Stimulated activated CD4-positive, alpha-beta T cell treated with anti-CD3 and anti-CD28 coated beads, Interleukin-4, amount 100 ng/mL, for 1 hour (primary cell): ENCODE results near the gene UCKL1.
A peak's percentile ranks its signal among the peaks of the same experiment; 100 is the strongest.
"Not testable (repeated sequence)": the region's sequence is repeated elsewhere in the genome, so short reads cannot be mapped to it uniquely, and the experiment has no call there.

Experiments
- DNase-seq: peaks from one replicate; pipeline ENCODE4 v3.0.0-alpha.2; 2020

UCKL1 gene

DNA sequence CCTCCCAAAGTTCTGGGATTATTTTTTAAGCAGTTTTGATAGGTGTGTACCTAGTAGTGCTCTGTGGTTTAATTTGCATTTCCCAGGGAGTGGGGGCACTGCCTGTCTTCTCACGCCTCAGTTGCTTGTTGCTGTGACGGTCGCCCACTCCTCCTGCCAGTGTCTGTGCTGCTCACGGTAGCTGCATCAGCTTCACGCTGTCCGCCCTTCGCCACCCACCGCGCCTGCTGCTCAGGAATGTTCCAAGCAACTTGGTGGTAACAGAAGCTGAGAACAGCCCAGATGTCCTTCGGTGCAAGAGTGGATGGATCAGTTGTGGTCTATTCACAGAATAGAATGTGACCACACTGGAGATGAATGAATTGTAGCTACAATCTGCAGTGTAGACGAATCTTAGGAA is 38.4 kb downstream of the UCKL1 start:
- no peak for DNase-seq

DNA sequence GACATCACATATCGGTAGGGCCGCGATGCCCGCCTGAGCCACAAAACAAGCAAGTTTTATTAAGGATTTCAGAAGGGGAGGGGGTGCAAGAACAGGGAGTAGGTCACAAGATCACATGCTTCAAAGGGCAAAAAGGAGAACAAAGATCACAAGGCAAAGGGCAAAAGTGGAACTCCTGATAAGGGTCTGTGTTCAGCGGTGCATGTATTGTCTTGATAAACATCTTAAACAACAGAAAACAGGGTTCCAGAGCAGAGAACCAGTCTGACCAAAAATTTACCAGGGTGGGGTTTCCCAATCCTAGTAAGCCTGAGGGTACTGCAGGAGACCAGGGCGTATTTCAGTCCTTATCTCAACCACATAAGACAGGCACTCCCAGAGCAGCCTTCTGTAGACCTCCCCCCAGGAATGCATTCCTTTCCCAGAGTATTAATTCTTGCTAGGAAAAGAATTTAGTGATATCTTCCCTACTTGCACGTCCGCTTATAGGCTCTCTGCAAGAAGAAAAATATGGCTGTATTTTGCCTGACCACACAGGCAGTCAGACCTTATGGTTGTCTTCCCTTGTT is 39.8 kb downstream of the UCKL1 start:
- not testable (repeated sequence) for DNase-seq

DNA sequence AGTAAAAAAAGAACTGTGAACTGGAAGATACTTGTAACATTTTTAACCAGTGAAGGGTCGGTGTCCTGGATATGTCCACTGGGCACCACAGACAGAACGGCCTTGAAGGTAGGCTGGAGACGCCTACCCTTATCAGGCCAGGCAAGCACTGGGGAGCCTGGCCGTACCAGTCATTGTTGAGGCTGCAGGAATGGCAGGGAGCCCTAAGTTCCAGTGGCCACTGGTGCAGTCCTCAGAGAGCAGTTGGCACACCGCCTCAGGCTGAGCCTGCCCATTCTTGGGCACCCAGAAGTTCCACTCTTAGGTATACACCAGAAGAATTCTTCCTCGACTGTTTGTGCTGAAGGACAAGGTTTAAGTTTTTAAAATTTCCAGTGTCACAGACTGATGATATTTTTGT is 40.7 kb downstream of the UCKL1 start:
- no peak for DNase-seq

DNA sequence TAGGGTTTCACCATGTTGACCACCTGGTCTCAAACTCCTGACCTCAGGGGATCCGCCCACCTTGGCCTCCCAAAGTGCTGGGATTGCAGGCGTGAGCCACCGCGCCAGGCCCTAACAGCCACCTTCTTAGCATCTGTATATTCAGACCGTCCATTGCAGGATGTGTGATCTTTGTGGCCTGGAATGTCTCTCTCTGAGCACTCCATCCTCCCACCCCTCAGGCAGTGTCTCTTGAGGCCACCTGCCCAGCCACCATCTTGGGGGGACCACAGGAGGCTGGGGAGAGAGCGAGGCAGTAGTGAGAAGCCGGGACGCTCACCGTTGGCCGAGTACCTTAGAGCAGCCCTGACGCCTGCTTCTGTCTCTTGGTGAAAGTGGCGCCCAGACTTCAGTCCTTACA is 42.4 kb downstream of the UCKL1 start:
- DNase-seq, result no peak

DNA sequence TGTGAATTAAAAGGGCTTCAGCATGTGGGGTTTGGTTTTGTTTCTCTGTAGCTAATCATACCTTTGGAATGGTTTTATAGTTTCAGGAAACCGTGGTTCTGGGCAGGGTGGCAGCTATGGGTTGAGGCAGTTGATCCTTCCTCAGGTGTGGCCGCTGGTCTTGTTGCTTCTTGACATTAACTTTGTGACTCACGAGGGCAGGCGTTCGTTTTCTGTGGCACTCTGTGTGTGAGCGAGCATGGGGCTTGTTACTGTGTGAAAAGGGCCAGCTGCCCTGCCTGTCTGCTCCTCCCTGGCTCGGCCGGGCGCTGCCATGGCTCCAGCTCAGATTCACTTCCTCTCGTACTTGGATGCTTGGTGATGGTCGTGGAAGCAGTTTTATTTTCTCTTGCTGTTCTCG is 45.0 kb downstream of the UCKL1 start:
- no peak for DNase-seq

DNA sequence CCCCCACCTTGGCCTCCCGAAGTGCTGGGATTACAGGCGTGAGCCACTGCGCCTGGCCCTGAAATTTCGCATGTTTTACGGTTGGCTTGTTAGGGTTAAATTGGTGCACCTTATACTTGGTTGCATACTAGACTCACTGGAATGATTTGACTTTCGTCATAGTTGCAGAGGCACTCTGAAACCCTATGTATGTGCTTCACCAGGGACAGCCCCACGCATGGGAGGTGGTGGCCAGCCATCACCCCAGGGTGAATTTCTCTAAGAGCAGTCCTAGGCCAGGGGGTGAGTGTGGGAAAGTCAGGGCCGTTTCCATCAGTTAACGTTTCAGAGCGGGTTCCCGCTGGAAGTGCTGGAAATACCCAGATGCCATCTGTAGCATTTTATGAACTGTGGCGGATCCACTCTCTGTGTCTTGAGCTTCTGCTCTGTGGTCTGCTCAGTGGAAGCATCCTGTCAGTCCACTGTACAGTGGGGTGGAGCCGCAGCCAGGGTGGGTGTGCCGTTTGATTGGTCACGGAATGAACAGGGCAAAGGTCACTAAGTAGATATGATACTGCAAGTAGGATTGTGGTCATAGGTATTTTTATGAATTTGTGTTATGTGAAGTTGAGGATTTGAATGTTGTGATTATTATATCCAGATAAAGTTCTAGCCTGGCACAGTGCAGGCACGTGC is 48.1 kb downstream of the UCKL1 start:
- DNase-seq, result no peak

DNA sequence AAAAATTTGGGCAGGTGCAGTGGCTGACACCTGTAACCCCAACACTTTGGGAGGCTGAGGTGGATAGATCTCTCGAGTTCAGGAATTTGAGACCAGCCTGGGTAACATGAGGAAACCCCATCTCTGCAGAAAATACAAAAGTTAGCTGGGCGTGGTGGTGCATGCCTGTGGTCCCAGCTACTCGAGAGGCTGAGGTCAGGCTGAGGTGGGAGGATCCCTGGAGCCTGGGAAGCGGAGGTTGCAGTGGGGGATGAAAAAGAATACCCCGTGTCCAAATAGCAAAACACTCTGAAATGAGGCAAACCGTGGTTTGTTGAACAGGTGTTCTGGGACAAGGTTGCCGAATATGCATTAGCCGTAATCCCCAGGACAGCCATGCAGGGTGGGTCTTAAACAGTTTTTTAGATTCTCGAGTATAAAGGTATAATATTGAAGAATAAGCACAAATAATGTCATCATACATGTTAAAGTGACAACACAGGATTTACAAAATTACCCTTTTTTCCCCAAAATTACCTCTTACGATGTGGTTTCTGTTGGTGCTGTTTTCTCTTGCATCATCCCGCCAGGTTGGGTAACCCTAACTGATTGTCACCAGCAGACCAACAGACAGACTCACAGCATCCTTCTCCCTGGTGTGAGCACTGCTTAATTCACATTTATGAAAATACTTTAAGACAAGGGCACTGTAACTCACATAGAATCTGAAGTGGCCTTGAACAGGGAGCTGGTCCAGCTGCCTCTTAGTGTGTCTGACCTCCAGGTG is 52.2 kb downstream of the UCKL1 start:
- no peak for DNase-seq

DNA sequence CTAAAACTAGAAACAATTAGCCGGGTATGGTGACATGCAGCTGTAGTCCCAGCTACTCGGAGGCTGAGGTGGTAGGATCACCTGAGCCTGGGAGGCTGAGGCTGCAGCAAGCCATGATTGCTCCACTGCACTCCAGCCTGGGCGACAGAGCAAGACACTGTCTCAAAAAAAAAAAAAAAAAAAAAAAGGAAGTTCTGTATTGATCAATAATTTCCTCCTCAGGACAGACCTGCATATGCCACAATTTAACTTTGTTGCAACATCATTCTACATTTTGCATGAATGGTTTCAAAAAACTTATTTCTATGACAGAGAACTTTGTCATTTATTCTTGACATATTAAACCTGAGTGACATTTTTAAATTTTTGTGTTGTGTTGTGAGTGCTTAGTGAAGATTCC is 55.8 kb downstream of the UCKL1 start:
- DNase-seq, result no peak

DNA sequence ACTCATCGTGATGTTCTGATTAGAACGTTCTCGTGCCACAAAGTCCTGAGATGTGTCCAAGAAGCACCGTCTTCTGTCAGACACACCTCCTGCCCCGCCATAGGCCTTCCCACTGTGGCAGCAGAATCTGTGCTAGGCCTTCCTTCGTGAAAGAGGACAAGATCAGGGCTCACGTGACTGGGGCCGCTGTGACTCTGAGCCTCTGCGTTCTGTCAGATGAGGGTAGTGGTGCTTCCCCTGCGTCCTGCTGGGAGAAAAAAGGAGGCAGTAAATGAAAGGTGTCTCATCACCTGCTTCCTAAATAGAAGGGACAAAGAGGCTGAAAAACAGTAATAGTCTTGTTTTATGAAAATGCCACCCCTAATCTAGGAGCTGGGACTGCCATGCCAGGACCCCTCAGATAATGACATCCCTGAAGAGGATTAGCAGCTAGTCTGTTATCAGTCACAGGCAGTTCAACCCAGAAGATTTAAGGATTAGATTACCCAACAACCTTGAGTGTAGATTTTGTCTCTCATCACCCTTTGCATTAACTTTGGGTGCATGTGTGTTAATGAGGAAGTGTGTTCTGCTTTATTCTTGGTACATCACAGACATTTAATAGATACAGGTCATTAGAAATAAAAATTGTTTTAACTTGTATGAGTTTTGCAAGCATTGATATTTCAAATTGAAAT is 57.2 kb downstream of the UCKL1 start:
- DNase-seq, result no peak

DNA sequence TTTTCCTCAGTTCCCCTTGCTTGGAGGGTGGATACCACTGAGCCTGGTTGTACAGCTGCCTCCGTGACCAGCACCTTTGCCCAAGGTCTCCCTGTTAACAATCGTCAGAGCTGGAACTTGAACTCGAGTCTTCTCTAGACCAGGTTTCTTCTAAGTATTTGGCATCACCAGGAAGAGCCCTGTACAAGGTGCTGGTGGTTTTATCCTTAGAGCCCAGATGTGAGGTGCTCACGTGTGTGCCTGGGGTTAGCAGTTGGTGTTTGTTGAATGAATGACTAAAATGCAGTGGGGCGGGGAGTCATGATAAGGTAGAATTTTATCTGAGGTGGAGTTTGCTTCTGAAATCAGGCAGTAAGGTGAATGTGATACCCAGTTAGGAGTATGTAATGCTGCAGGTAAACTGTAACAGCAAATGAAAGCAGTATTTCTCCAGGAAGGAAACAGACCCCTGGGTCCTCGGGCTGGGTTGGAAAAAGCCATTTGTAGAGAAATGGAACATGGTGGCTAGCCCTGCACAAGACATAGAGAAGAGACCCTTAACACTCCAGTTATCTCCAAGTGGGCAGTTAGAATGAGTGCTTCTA is 58.1 kb downstream of the UCKL1 start:
- no peak for DNase-seq

DNA sequence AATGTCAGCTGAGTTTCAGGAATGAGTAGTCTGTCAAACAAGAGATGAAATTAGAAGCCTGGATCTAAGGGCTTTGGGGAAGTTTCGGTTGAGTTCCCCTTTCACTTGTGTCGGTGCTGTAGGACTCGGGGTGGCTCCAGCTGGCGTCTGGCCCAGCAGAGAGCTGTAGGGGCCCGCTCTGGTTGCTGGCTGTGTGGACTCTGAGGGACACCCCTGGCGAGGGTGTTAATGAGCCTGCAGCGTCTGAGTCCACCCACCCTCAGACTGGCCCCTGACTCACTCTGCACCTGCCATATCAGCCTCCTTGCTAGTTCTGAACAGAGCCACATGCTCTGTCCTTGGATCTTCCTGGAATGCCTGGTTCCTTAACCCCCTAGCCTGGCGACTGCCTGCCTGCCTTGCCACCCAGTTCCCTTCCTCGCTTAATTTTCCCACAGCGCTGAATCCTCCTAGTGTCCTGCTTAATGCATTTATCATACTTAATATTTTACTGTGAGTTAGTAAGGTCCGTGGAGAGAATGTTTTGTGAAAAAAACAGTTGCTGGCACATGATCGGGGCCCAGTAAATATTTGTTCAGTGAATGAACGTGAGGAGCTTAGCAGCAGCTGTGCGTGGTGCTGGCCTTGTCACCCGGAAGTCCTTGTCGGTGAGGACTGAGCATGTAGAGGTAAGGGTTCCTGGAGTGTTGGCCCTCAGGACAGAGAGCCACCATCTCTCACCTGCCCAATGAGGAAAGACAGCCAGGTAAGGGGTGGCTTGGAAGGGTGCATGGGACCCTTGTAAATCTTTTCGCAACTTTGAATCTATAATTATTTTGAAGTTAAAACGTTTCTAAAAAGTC is 59.7 kb downstream of the UCKL1 start:
- DNase-seq, result peak; percentile 26

DNA sequence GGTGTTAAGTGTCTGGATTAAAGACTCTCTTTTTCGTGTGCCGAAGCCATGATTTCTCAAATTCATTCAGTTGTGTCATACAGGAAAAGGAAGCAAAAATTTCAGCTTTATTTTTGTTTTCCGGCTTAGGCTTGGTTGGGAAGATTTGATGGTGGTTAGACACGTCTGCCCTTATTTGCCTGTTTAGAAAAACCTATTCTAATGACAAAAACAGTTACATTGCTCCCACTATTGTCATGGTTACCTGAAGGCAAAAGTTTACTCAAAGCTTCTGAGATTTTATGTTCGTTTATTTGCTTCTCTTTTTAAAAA is 60.3 kb downstream of the UCKL1 start:
- no peak for DNase-seq

DNA sequence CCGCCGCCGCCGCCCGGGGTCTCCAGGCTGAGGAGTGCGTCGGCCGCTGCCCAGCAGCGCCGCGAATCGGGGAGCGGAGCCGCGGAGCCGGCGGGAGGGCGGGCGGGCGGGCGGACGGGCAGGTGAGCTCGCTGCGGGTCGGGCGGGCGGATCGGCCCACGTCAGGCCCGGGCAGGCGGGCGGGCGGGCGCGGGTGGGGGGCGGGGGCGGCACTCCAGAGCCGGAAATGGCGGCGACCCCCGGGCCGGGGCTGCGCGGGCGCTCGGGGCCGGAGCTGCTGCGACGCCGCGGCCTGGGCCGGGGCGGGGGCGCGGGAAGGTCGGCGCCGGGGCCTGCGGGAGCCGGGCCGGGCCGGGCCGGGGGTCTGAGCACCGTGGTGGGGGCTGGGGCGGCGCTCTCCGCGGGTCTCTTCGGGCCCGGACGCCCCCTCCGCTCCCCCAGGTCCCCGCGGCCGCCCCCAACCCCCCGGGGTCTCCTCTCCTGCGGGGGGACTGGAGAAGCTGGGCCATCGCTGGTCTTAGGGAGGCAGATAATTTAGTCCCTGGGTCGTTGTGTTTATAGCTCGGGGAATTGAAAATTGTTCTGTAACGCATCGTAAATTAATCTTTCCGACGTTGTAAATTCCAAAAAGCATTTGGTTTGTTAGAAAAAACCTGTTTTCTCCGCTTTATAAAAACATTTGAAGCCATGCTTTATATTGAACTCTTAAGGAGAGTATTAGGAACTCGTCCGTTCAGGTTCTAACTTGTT is 60.8 kb downstream of the UCKL1 start:
- no peak for DNase-seq

DNA sequence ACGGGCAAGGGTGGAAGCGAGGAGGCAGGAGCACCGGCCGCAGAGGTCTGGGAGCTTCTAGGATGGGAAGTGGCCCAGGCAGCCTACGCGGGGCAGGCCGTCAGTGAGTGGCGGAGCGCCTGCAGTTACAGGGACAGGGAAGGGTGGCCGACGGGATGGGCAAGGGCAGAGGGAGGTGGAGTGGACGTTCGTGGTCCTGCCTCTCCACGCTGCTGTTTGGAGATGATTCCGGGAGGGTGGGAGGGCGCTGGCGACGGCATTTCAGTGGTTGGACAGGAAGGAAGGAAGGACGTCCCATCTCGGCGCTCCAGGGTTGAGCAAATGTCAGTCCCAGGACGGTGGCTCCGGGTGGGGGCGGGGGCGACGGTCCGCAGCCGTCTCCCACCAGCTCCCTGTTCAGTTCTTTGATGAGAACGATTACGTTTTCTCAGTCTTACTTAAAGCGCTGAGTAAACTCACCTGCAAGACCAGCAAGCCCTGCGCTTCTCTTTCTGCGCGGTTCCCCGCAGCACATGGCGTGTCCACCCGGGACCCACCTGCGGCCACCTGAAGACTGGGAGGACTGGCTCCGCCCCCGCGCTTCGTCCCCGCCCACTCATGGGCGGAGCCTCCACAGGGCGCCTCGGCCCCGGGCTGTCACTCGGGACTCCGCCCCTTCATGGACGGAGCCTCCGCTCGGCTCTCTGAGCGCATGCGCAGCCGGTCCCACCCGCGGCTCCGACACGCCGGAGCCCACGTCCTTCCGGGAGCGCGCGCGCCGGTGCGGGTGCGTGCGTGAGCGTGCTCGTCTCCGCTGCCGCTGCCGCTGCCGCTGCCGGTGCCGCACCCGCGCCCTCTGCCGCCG is 61.6 kb downstream of the UCKL1 start, which contains the start of gene DNAJC5:
Gene DNAJC5, plus strand, starts transcription at position 769 of the 844 bp plus-strand sequence. CDS start 33,220 bp downstream, outside the sequence.
- DNase-seq, result peak; percentile 96

DNA sequence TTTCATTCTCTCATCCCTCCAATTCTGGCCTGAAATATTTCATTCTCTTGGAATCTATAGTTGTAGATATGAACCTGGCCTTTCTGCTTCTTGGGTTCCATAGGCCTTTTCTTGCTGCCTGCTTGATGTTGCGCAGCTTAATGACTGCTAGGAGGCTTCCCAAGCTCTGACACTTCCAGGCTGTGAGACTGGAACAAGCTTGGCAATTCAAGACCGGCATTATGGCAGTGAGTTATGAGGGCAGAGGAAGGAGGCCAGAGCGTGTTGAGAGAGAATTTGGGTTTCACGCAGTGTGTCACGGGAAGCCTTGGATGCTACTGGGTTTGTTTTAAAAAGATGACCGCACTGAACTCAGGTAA is 62.2 kb downstream of the UCKL1 start:
- DNase-seq, result no peak

DNA sequence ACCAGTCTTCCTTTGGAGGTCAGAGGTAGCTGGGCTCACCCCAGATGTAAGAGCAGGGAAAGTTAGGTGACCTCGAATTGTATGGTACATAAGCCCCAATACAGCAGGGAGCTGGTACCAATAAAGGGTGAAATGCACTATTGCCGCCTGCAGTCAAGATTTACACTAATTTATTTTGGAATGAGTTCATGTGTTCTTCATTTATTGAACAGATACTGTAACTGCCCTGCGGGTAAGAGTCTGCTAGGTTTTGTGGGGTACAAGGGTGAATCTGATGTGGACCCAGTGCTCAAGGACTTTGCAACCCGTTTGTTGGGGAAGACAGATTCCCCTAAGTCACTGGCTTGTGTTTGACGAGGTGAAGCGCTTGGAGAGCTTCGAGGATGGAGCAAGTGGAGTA is 63.8 kb downstream of the UCKL1 start:
- DNase-seq, result no peak

DNA sequence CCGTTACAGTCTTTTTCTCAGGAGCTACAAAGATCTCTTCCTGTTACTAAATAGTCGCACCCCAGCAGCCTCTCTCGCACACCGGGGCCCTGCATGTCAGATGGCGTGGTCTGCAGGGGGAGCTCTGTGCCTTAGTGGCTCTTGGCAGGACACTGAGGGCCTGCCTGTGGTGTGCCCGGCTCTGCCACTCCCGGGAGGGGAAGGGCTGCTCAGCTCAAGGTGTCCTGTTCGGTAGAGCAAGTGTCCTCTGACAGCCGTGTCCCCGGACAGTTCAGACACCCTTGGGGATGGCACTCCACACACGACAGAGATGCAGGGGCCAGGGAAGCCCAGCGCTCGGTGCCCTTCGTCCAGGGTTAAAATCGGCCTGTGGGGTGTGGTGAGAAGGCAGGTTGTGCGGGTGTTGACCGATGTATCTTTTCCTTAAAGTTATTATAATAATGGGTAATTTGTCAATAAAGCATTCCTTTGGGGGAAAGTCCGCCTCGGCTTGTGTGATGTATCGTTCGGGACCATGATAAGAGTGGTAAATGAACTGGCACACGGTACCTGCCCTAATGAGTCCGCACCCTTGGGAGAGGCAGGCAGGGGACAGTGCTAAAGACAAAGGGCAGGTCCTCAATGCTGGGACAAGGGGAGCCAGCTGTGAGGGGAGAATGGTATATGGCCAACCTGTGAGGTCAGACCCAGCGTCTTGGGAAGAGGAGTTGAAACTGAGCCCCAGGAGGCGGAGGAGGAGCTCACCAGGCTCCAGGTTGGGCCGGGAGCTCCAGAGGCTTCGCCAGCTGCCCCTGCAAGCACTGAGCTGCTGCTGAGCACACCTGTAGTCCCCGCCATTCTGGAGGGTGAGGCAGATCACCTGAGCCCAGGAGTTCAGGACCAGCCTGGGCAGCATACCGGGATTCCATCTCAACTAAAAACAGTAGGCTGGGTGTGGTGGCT is 64.9 kb downstream of the UCKL1 start:
- no peak for DNase-seq

DNA sequence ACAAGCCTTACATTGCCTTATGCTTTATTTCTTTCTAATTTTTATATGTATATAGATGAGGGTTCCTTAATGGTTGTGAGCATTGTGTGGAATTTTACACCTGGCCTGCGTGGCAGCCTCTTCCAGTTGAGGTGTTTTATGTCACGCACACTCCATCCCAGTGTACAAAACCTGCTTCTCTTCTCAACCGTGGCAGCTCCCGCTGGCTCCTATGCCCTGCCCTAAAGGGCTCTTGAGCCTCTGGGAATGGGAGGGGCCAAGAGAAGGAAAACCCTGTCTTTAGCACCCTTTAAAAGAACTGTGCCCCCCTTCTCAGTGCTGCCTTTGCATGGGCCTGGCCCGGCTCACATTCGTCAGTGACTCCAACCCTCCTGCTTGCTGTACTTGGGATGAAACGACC is 65.6 kb downstream of the UCKL1 start:
- no peak for DNase-seq

DNA sequence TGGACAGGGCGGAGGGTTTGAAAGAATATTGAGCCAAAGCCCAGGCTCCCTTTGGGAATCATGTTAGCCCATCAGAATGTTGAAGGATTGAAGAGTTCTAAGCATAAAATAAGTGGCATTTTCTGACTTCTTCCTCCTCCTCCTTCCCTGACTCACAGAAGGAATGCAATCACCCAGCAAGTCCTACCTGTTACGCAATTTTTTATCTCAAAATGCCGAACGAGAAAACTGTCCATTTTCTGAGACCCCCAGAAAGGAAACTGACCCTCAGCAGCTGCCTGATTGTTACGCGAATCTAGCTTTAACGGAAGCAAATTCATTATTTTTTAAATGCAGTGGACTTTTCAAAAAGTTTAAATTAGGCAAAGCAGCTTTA is 66.0 kb downstream of the UCKL1 start:
- DNase-seq, result no peak
